Right renal cortex interstitium (tissue), 3 donors: ENCODE measurements around the gene IGSF9. TPM values are rescaled to one million over a fixed set of nuclear protein-coding genes. Genes with fewer than 3 reads are reported as not detected.

ENCODE experiments used
- DNase-seq, 3 donors: peaks; one replicate each; pipeline ENCODE4 v3.0.0-alpha.2; 2013; ENCODE audit warnings: low read depth in 3 of 3, low spot score in 2 of 3
- polyA plus RNA-seq, 3 donors: library from polyadenylated mRNA; unstranded; fragments of 120-200 nt; gene quantifications; one replicate each; pipeline ENCODE4 v1.2.1, GENCODE V29; 2013; ENCODE audit not compliant: insufficient read length in 3 of 3

The IGSF9 gene
- polyA plus RNA-seq, 3 donors: 10.7 to 11.6 (median 11.5) TPM

GRCh38 chr1:159949981-159950381 is 4.6 kb upstream of the IGSF9 start:
- no peak for DNase-seq

DNA sequence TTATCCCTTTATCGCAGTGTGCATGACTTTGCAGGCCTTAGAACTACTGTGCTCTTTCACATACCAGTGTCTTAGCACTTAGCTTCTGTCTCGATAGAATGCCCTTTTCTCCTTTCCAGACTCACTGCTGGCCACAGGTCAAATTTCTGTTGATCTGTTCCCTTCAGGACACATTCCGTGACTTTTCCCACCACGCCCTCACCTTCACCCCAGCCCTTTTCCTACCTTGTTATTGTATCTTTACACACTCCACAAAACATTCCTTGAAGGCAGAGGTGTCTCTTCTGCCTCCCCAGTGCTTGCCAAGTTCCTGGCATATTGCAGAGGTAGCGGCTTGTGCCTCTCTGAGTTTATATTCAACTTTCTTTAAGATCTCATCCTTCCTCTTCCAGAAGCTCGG is 3.7 kb upstream of the IGSF9 start:
- DNase-seq: no peak

DNA sequence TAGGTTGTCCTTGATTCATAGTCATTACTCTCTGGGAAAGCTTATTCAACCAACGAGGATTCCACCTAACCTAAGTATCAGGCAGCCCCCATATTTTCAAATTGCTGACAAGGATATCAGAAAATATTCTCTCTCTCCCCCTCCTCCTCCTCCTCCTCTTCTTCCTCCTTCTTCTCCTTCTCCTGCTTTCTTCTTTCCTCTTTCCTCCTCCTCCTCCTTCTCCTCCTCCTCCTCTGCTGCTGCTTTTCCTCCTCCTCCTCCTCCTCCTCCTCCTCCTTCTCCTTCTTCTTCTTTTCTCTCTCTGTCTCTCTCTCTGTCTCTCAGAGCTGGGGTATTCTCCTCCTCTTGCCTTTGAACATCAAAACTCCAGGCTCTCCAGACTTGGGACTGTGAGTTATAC is 2.5 kb upstream of the IGSF9 start:
- DNase-seq: no peak

GRCh38 chr1:159946242-159947187 is 1.1 kb upstream of the IGSF9 start:
- no peak for DNase-seq

GRCh38 chr1:159944623-159945455 is 574 bp downstream of the IGSF9 start:
- no peak for DNase-seq

DNA sequence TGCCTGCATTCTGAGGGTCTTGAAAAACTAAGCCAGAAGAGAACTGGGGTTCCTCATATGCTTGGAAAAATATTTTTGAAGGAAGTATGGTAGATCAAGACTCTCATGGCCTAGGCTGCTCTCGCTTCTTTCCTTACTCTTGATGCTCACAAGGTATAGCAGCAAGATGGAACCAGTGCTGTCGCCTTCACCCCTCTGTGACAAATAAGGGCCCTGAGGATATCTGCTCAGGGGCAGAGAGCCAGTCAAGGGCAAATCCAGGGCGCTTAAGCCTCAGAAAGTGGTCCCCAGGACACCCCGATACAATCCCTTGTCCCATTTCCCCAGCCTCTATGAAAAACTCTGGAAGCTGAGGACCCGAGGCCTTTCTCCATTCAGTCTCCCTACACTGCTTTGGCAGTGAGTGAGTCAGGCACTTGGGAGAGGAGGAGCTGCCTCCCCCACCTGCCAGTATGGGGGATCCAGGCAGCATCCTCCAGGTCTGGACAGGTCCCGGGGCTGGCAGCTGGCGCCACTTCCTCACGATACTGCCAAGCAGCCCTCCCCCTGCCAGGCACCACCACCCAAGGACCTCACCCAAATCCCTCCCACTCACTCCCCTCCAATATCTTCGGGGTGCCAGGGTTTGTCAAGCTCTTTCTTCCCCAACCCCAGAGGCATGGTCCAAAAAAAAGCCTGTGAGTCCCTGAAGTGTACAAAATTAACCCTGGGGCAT is 1.3 kb downstream of the IGSF9 start:
- DNase-seq: no peak

DNA sequence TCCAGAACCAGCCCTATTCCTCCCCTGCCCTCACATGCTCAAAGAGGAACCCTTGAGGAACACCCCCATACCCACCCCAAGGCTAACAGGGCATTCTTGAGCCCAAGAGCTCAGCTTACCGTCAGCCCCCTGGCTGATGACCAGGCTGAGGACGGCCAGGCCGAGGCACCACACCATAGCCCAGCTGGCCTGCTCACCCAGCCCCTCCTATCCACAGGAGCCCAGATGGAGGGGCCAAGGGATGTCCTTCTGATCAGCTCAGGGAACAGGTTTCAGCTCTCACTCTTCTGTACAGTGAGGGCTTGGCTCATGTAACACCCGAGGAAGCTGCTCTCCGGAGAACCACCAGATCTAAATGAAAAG is 2.2 kb downstream of the IGSF9 start:
- DNase-seq: no peak

- no peak for DNase-seq
These were observed 2.7 kb downstream of the IGSF9 start for GRCh38 chr1:159942632-159943277.

GRCh38 chr1:159941591-159942560 is 3.5 kb downstream of the IGSF9 start:
- no peak for DNase-seq

- no peak for DNase-seq
These were observed 4.3 kb downstream of the IGSF9 start for GRCh38 chr1:159941141-159941540.

DNA sequence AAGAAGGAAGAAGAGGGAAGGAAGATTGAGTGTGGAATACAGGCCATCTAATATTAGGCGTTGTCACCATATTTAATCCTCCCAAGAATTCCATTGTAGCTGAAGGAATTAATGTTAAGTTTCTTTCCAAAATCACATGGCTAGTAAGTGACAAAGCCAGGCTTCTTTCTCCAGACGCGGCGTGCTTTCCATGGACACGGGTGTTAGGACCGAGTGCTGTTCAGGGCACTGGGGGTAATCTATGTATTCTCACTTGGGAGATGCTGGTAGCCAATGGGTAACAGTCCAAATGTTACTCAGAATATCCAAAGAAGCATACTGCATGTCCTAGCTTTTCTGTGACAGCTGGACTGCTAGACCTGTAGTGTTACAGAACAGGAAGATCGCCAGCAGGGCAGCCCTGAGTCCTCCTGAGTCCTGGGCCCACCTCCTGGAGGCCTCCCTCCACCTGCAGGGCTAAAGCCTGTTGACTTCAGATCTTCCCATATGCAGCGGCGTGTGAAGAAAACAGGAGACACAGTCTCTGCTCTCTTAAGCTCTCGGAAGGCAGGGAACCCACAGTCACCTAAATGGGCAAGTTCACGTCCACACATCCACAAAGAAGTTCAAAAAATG is 5.3 kb downstream of the IGSF9 start:
- no peak for DNase-seq

DNA sequence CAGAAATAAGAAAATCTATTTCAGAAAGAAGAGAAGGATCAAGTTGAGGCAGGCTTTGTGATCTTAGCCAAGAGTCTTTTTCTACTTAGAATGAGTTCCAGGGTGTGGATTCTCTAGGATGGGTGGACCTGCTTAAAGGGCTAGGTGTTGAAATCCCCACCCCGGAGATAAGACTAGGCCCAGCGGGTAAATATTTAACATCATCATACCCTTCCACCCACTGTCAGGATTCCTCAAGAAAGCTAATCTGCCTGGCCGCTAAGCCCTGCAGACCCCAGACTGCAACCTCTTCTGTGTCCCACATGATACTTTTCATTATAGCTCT is 5.8 kb downstream of the IGSF9 start:
- no peak for DNase-seq

DNA sequence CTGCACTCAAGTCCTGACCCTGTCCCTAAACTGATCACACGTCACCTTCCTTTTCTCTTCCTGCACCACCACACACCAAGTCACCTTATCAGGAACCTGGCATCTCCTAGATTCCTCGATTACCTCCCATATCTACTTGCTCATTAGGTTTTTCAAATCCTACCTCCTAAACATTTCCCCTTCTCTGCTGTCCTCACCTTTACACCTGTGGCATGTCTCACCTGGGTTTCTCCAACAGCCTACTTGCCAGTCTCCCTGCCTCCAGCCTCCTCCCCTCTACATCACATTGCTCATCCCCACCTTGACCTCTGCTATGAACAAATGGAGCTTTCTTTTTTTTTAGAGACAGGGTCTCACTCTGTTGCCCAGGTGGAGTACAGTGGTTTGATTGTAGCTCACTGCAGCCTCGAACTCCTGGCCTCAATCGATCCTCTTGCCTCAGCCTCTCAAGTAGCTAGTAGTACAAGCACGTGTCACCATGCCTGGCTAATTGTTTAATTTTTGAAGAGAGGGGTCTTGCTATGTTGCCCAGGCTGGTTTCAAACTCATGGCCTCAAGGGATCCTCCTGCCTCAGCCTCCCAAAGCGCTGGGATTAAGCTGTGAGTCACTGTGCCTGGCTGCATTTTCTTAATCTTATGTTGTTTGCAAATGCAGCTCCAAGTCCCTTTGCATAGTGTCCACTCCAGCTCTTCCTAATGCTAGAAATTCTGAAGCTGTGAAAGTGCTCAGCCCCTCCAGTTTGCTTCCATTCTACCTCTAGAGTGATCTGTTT is 6.3 kb downstream of the IGSF9 start:
- DNase-seq: no peak

DNA sequence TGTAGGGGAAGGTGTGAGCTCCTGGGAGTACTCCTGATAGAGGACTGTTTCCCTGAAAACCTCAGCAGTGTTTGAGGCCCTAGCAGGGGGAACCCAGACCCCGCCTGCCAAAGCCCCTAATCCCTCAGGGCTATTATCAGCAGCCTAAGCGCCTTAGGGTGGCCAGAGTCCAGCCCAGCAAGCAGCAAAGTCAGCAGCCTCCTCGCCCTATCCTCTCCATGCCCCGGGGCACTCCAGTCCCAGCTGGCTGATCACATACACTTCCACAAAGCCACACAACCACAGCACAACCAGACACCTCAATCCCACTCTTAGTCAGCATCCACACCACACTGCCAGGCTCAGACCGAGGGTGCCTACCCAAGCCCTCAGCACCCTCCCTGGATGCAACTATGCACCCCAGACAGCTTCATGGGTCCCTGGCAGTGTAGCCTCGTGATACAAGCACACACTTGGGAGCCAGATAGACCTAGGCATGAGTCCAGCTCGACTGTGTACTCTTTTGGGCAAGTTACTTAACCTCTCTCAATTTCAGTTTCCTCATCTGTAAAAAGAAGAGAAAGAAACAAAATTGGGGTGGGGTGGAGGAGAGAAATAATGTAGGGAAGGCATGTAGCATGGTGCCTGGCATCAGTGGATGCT is 7.1 kb downstream of the IGSF9 start:
- DNase-seq: no peak

DNA sequence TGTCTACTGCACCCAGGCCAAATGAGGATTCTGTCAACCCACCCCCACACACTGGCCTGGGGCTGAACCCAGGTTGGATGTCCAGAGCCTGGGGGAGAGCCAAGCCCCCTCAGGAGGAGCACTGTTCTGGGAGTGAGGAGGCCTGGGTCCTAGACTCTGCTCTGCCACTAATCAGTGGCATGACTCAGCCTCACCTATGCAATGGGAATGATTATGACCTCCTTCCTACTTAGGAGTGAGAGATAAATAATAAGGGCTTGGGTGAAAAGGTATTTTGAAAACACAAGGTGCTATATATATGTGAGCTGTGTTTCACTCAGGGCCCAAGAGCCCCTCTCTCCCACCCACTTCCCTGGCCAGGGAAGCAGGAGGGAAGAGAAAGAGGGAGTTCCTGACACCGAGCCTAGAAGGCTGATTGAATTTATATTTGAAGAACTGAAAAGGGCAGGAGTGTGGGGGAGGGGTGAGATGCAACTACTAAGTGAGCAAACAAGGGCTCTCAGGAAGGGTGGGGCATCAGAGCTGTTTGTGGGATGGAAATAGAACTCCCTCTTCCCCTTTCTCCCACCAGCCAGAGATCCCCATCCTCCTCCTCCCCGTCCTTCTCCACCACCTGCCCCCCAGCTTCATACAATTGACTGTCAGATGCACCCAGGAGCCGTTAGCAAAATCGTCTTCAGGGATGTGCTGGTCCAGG is 8.2 kb downstream of the IGSF9 start:
- no peak for DNase-seq

DNA sequence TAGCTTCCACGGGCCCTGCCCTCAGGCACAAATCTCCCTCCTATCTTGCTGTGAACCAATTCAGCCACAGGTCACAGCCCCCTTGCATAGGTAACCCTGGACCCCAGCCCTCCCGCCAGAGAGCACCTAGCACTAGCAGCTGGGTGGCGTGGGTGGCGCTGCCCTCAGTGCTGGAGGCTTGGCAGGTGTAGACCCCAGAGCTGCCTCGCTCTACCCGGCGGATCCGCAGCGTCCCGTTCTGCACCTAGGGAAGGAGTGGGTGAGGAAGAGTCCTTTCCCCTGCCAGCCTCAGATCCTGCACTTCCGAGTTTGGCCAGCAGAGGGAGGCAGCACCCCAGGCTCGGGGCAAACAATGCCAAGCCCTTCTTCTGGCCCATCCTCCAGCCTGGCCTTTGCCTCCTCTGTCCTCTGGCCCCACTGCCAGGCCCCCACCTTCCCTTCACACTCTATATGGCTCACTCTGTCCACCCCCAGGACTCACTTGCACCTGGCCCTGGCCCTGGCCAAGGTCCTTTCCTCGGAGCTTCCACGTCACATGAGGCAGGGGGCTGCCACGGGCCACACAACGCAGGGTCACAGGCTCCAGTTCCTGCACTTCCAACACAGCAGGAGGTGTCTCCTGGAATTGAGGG is 9.0 kb downstream of the IGSF9 start:
- DNase-seq: no peak

DNA sequence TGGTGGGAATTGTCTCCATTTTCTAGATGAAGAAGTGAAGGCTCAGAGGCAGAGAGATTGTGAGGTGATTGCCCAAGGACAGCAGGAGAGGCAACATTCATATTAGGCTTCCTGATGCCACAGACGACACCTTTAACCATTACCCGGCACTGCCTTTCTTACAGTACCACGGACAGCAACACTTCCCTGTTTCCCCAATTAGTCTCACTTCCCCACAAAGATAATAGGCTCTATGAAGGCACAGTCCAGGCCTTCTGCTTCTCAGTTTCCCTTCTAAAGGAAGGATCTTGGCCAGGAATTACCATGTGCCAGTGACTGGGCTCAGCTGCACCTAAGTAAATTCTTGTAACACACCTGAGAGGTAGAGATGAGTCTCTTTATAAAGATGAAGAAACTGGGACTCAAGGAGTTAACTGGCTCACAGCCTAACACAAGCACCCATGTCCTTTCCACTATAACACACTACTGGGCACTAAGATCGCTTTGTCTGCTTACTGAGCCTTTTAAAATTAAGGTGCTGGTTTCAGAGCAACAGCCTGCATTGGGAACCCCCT is 9.6 kb downstream of the IGSF9 start:
- DNase-seq: no peak
